Osteocyte (in vitro differentiated cells): ENCODE results near the gene CCDC158. TPM values are rescaled to one million over a fixed set of nuclear protein-coding genes. Genes with fewer than 3 reads are reported as not detected.
A peak's percentile ranks its signal among the peaks of the same experiment; 100 is the strongest.
"Not testable (repeated sequence)": the region's sequence is repeated elsewhere in the genome, so short reads cannot be mapped to it uniquely, and the experiment has no call there.

Experiments
- DNase-seq: peaks from one replicate; pipeline ENCODE4 v3.0.0; 2021; ENCODE audit warnings: mixed read lengths; ENCODE audit not compliant: unreplicated experiment; ENCODE audit errors: extremely low spot score
- H3K27ac Mint-ChIP-seq: one replicate; pipeline ENCODE4 v1.8.0; 2021; ENCODE audit warnings: mild to moderate bottlenecking, mixed read lengths; ENCODE audit not compliant: unreplicated experiment
- H3K27me3 Mint-ChIP-seq: one replicate; pipeline ENCODE4 v1.8.0; 2021; ENCODE audit warnings: mixed read lengths; ENCODE audit not compliant: unreplicated experiment
- H3K36me3 Mint-ChIP-seq: one replicate; pipeline ENCODE4 v1.8.0; 2021; ENCODE audit warnings: mixed read lengths; ENCODE audit not compliant: unreplicated experiment
- H3K4me1 Mint-ChIP-seq: one replicate; pipeline ENCODE4 v1.8.0; 2021; ENCODE audit warnings: mixed read lengths; ENCODE audit not compliant: unreplicated experiment
- H3K4me3 Mint-ChIP-seq: one replicate; pipeline ENCODE4 v1.8.0; 2021; ENCODE audit warnings: mild to moderate bottlenecking, moderate library complexity, mixed read lengths; ENCODE audit not compliant: unreplicated experiment
- H3K9me3 Mint-ChIP-seq: one replicate; pipeline ENCODE4 v1.8.0; 2021; ENCODE audit warnings: mixed read lengths; ENCODE audit not compliant: unreplicated experiment
- CTCF ChIP-seq: fragments of 200-600 bp; sonication (generic); IDR thresholded peaks from 2 replicates; pipeline ENCODE4 v1.5.0; 2021; ENCODE audit warnings: antibody characterized with exemption, mild to moderate bottlenecking, moderate library complexity
- total RNA-seq: library from RNA; stranded (reverse); gene quantifications from 2 replicates; pipeline ENCODE4 v1.2.1, GENCODE V29; 2021

CCDC158 gene
- total RNA-seq, 1 donor from 2014 or later = not detected

DNA sequence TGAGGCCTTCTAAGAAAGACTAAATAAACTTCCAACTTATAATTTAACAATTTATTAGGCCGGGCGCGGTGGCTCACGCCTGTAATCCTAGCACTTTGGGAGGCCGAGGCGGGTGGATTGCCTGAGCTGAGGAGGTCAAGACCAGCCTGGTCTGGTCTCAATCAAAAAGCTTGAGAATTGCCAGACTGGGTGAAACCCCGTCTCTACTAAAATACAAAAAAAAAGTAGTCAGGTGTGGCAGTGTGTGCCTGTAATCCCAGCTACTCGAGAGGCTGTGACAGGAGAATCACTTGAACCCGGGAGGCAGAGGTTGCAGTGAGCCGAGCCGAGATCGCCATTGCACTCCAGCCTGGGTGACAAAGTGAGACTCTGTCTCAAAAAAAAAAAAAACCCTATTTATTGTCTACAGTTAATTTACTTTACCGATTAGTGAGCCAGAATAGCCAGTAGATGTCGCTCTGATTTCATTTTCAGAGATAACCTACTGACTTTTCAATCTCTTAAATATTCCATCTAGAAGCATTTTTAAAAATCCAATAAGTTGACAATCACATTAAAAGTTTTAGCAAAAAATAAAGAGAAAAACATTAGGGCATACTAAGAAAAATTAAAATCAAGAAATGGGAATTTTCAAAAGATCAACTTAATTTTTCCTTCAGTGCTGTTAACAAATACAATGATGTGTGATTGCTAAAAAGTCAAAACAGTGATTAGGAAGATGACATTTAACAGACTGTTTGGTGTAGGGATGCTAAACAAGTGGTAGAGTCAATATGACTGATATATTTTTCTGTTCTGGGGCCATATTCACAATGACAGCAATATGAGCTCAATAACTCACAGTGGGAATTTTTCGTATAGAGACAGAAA, 9.8 kb upstream of the CCDC158 start:
- H3K27ac Mint-ChIP-seq = no peak overlapping the region
- DNase-seq = no peak
- H3K9me3 Mint-ChIP-seq = no peaks in the 10 kb centered on the region
- H3K36me3 Mint-ChIP-seq = no peaks in the 10 kb centered on the region
- no peak overlapping the region for H3K4me3 Mint-ChIP-seq
- H3K4me1 Mint-ChIP-seq = peaks cover 15% of the 10 kb centered on the region
- peaks cover 5% of the 10 kb centered on the region for H3K27me3 Mint-ChIP-seq
- TF ChIP-seq CTCF = peak; percentile 80

GRCh38 chr4:76429636-76430035, 8.7 kb upstream of the CCDC158 start:
- no peak for DNase-seq
- Mint-ChIP-seq H3K36me3 (no peaks in the 10 kb centered on the region), H3K9me3 (no peaks in the 10 kb centered on the region), H3K27ac (no peak overlapping the region), H3K4me3 (no peak overlapping the region), H3K4me1 (peaks cover 4% of the 10 kb centered on the region), H3K27me3 (peaks cover 8% of the 10 kb centered on the region)
- no peak for TF ChIP-seq CTCF

- Mint-ChIP-seq H3K36me3 (no peaks in the 10 kb centered on the region), H3K4me3 (no peak overlapping the region), H3K27me3 (peaks cover 11% of the 10 kb centered on the region), H3K27ac (no peak overlapping the region), H3K9me3 (no peaks in the 10 kb centered on the region), H3K4me1 (no peaks in the 10 kb centered on the region)
- no peak for DNase-seq
- TF ChIP-seq CTCF = peak; percentile 35
Measured at GRCh38 chr4:76426272-76426671, 5.3 kb upstream of the CCDC158 start.

GRCh38 chr4:76423159-76423558, 2.2 kb upstream of the CCDC158 start:
- not testable (repeated sequence) for H3K9me3 Mint-ChIP-seq, H3K36me3 Mint-ChIP-seq, H3K4me3 Mint-ChIP-seq, H3K4me1 Mint-ChIP-seq, DNase-seq, H3K27ac Mint-ChIP-seq
- peaks cover 11% of the 10 kb centered on the region for H3K27me3 Mint-ChIP-seq

- no peak for DNase-seq
- no peak for TF ChIP-seq CTCF
- H3K4me3 Mint-ChIP-seq = no peak overlapping the region
- H3K4me1 Mint-ChIP-seq = no peaks in the 10 kb centered on the region
- H3K36me3 Mint-ChIP-seq = no peaks in the 10 kb centered on the region
- H3K27me3 Mint-ChIP-seq = peaks cover 3% of the 10 kb centered on the region
- H3K9me3 Mint-ChIP-seq = no peaks in the 10 kb centered on the region
- no peak overlapping the region for H3K27ac Mint-ChIP-seq
Measured at GRCh38 chr4:76420188-76420761, 666 bp downstream of the CCDC158 start.
